ENCODE data around the gene SEMA3D.

Gene SEMA3D

DNA sequence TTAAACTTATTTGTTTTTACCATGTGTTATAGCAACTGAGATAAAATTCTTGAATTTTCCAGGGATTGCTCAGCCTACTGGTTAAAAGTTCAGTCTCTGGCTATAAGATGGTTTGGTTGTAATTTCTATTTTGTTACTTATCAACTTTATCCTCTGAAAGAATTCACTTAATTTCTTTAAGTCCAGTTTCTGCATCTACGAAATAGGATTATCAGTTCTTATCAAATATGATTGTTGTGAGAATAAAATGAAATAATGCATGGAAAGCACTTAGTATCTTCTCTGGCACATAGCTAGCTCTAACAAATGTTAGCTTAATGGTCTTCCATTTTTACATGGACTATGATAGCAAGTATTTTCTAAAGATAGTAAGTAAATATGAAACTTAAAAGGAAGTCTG, 53.3 kb downstream of the SEMA3D start:
- DNase-seq (ENCODE audit: low read depth, low spot score): no peak
- no peak overlapping the region for H3K27ac ChIP-seq

DNA sequence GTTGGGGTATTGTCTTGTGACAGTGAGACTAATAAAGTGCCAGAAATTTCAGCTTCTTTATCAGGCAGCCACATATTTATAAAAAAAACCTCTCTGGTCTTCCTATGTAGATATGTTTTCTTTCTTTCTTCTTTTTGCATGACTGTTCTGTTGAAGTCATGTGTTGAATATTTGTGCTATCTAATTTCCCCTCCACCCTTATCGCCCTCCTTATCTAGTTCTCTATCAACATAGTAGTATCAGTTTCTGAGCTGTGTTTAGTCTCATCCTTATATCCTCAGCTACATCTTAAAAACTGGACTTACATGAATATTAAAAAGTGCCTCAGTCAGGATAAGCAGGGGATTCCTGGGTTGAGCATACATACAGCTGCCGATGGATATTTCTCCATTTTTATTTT, 53.9 kb downstream of the SEMA3D start:
- no peak overlapping the region for H3K27ac ChIP-seq
- no peak for DNase-seq (ENCODE audit: low read depth, low spot score)

- H3K27ac ChIP-seq: no peak overlapping the region
- DNase-seq (ENCODE audit: low read depth, low spot score): no peak
These were observed 56.2 kb downstream of the SEMA3D start for GRCh38 chr7:85130702-85131101.

DNA sequence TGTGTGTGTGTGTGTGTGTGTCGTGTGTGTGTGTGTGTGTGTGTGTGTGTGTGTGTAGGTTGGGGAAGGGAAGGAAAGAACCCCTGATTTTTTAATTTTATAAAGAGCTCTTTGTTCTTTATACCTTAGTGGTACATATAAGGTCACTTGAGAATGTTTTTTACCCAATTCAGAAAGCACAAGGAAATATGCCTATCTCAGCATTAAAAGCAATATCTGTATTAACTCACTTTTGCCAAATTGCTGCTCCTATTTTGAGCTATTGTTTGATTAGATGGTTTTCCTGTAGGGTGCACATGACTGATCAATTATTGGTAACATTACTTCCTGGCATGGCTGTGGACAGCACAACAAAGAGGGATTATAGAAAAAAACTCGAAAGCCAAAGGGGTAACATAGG, 60.5 kb downstream of the SEMA3D start:
- no peak for DNase-seq (ENCODE audit: low read depth, low spot score)
- H3K27ac ChIP-seq: no peak overlapping the region

DNA sequence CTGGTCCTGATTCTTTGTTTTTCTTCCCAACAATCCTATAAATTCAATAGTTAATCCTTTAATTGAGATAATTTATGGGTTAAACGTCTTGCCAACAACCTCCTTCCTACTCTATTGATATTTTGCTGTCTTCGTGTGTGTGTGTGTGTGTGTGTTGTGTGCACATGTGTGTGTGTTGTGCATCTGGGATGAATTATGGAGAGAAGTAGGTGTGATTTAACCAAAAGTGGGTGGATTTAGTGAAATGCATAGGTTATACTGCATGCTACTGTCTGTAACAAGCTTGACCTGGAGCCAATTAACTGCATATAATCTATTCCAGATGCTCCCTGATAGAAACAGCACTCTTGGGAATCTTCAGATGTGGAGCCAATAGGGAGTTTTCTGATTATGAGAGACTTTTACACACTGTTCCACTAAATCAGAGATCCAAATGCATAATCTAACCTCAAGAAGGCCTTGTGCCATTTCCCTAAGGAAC, 61.2 kb downstream of the SEMA3D start:
- no peak for DNase-seq (ENCODE audit: low read depth, low spot score)
- H3K27ac ChIP-seq: no peak overlapping the region

- no peak for DNase-seq (ENCODE audit: low read depth, low spot score)
- no peak overlapping the region for H3K27ac ChIP-seq
These were observed 61.7 kb downstream of the SEMA3D start for GRCh38 chr7:85125176-85125575.

DNA sequence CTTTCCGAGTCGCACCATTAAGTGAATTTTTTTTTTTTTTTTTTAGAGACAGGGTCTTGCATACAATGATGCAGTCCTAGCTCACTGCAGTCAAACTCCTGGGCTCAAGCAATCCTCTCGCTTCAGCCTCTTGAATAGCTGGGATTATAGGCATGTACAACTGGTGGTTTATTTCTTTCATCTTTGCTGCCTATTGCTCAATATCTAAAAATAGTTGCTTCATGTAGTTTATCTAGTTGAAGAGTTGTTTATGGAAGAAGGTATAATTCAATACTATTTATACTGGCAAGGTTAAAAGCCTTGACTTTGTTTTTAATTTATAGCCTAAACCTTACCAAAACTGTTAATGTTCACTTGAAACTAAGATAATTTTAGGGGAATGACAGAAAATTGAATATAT, 66.9 kb downstream of the SEMA3D start:
- no peak for DNase-seq (ENCODE audit: low read depth, low spot score)

GRCh38 chr7:85115862-85116261, 71.0 kb downstream of the SEMA3D start:
- no peak overlapping the region for H3K27ac ChIP-seq
- no peak for DNase-seq (ENCODE audit: low read depth, low spot score)

More for the DNA sequence above, 66.9 kb downstream of the SEMA3D start:
- no peak overlapping the region for H3K27ac ChIP-seq

- DNase-seq (ENCODE audit: low read depth, low spot score): peak; percentile 55
- peak overlapping the region; percentile 45 for H3K27ac ChIP-seq
These were observed 71.8 kb downstream of the SEMA3D start for GRCh38 chr7:85115006-85115405.

GRCh38 chr7:85114342-85114741, 72.5 kb downstream of the SEMA3D start:
- H3K27ac ChIP-seq: peak overlapping the region; percentile 45
- no peak for DNase-seq (ENCODE audit: low read depth, low spot score)

GRCh38 chr7:85111761-85112160, 75.1 kb downstream of the SEMA3D start:
- no peak for DNase-seq (ENCODE audit: low read depth, low spot score)

GRCh38 chr7:85106719-85107118, 80.1 kb downstream of the SEMA3D start:
- DNase-seq (ENCODE audit: low read depth, low spot score): no peak
- no peak overlapping the region for H3K27ac ChIP-seq

More at GRCh38 chr7:85111761-85112160, 75.1 kb downstream of the SEMA3D start:
- no peak overlapping the region for H3K27ac ChIP-seq

- no peak for DNase-seq (ENCODE audit: low read depth, low spot score)
- peak overlapping the region; percentile 10 for H3K27ac ChIP-seq
These were observed 82.2 kb downstream of the SEMA3D start for GRCh38 chr7:85104432-85105205.

- peak overlapping the region; percentile 10 for H3K27ac ChIP-seq
- DNase-seq (ENCODE audit: low read depth, low spot score): no peak
These were observed 82.9 kb downstream of the SEMA3D start for GRCh38 chr7:85103962-85104361.

GRCh38 chr7:85103357-85103756, 83.5 kb downstream of the SEMA3D start:
- no peak overlapping the region for H3K27ac ChIP-seq
- DNase-seq (ENCODE audit: low read depth, low spot score): no peak

DNA sequence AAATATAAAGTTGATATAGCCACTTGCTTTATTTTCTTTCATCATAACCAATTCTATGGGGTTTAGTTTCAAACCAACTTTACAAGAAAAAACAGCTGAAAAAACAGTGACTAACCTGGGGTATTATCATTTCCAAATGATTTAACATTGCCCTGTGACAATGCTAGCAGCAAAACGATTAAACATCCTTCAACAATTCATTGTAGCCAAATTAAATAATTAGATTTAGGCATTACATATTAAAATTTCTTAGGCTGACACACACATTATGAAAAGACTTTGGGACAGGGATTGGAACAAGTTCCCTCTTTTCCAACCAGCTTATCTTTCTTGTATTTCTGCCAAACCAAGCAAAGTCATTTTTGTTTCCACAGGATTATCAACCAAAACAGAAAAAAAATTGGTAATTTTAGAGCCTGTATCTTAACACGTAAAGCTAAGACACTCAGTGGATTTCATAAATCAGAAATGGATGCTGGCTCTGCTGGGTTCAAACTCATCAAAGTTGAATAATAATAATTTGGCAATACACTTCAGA, 84.0 kb downstream of the SEMA3D start:
- no peak overlapping the region for H3K27ac ChIP-seq
- no peak for DNase-seq (ENCODE audit: low read depth, low spot score)

DNA sequence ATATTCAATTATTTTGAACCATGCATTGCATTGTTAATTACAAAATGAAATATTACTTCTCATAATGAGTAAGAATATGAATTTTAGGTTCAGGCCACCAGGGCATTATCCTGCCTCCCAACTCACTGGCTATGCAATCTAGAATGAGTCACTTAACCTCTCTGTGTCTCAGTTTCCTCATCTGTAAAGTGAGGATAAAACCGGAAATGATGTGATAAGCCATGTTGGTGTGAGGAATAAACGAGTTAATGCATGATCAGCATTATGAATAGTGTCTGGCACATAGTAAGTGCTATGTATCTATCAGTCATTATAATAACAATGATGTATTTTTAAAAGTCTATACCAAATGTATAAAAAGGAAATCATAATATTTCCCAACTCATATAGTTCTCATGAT, 85.5 kb downstream of the SEMA3D start:
- no peak overlapping the region for H3K27ac ChIP-seq
- no peak for DNase-seq (ENCODE audit: low read depth, low spot score)

DNA sequence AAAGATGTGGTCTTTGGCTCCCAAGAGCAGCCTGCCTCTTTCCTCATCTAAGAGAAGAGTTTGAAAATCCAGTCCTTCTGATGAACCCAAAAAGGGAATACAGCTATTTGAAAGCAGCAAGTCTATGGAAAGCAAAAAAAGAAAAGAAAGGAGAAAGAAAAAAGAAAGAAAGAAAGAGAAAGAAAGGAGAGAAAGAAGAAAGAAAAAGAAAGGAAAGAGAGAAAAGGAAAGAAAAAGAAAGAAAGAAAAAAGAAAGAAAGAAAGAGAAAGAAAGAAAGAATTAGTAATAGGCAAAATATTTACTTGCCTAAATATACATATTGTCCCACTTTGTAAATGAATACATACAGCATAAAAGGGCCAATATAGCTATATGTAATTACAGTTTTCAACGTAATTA, 89.0 kb downstream of the SEMA3D start:
- no peak overlapping the region for H3K27ac ChIP-seq
- no peak for DNase-seq (ENCODE audit: low read depth, low spot score)

GRCh38 chr7:85095806-85096205, 91.0 kb downstream of the SEMA3D start:
- H3K27ac ChIP-seq: no peak overlapping the region
- no peak for DNase-seq (ENCODE audit: low read depth, low spot score)

DNA sequence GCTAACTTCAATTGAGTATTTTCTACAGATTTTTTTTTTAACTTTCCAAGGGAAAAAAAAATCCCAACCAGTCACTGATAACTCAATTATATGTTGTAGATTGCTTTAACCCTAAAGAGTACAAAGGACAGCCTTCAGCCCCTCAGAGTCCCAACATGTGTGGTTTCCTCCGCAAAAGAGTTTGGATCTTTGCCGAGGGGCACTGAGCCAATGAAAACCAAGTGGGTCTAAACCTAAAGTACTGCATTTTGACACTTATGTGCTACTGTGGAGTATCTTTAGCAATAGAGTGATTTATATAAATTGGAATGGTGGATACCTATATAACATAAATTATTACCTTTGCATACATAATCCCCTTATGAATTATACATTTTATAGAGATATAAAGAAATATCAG, 91.5 kb downstream of the SEMA3D start:
- DNase-seq (ENCODE audit: low read depth, low spot score): no peak
- no peak overlapping the region for H3K27ac ChIP-seq

DNA sequence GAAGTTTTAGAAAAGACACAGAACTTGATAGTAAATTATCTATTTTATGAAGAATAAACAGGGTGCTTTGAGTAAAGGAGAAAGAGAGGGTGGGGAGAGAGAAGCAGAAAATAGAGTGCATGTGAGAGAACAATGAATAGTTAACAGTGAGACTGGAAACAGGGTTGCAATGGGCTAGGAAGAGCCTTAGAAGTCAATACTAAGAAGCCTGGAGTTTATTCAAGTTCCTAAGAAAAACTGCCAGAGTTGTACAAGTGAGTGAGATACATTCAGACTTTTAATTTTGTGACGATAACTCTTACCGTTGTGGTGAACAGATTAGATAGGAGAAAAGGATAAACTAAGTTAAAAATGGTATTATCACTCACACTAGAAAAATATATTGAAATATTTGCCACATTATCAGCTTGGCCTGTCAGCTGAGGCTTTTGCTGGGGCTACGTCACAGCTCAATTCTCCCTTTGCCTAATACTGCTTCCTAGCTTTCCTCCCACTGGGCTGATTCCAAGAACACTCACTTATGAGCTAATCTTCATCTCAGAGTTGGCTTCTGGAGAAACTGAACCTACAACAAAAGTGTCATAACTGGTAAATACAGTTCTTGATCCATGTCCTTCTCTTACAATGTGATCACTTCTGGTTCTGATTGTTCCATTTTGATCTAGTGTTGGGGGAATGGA, 92.7 kb downstream of the SEMA3D start:
- no peak for DNase-seq (ENCODE audit: low read depth, low spot score)
- H3K27ac ChIP-seq: no peak overlapping the region
